GM21529 (cell line): ENCODE data around the gene TGFB2.
"Not testable (repeated sequence)": the region's sequence is repeated elsewhere in the genome, so short reads cannot be mapped to it uniquely, and the experiment has no call there.

Experiments used
- ATAC-seq: cut with Tn5 transposase; IDR thresholded peaks from one replicate; pipeline ENCODE4 v1.9.1; 2021; ENCODE audit not compliant: unreplicated experiment

The TGFB2 gene

GRCh38 chr1:218344814-218345672, at the start of gene TGFB2:
TSS of gene TGFB2 (plus strand) at chr1:218345336. CDS start at chr1:218346702, 1,366 bp downstream.
- peak; percentile 35 for ATAC-seq

- ATAC-seq: no peak
Observed at GRCh38 chr1:218296162-218296561, 49.0 kb upstream of the TGFB2 start.

- ATAC-seq: no peak
Observed at GRCh38 chr1:218297461-218297860, 47.7 kb upstream of the TGFB2 start.

GRCh38 chr1:218297867-218298266, 47.3 kb upstream of the TGFB2 start:
- no peak for ATAC-seq

- ATAC-seq: no peak
Observed at GRCh38 chr1:218298398-218298797, 46.7 kb upstream of the TGFB2 start.

GRCh38 chr1:218299416-218299815, 45.7 kb upstream of the TGFB2 start:
- ATAC-seq: peak; percentile 57

- no peak for ATAC-seq
Observed at GRCh38 chr1:218301217-218301616, 43.9 kb upstream of the TGFB2 start.

GRCh38 chr1:218302155-218302554, 43.0 kb upstream of the TGFB2 start:
- no peak for ATAC-seq

GRCh38 chr1:218303176-218303879, 41.8 kb upstream of the TGFB2 start:
- no peak for ATAC-seq

- ATAC-seq: peak; percentile 58
Observed at GRCh38 chr1:218304281-218305039, 40.7 kb upstream of the TGFB2 start.

- ATAC-seq: no peak
Observed at GRCh38 chr1:218305472-218306064, 39.6 kb upstream of the TGFB2 start.

GRCh38 chr1:218312509-218312908, 32.6 kb upstream of the TGFB2 start:
- ATAC-seq: no peak

GRCh38 chr1:218314316-218314715, 30.8 kb upstream of the TGFB2 start:
- ATAC-seq: no peak

- ATAC-seq: no peak
Observed at GRCh38 chr1:218315638-218316037, 29.5 kb upstream of the TGFB2 start.

GRCh38 chr1:218317061-218317460, 28.1 kb upstream of the TGFB2 start:
- ATAC-seq: no peak

GRCh38 chr1:218320182-218320581, 25.0 kb upstream of the TGFB2 start:
- ATAC-seq: not testable (repeated sequence)

GRCh38 chr1:218322762-218323161, 22.4 kb upstream of the TGFB2 start:
- no peak for ATAC-seq

- no peak for ATAC-seq
Observed at GRCh38 chr1:218323568-218324225, 21.4 kb upstream of the TGFB2 start.

GRCh38 chr1:218324226-218324580, 20.9 kb upstream of the TGFB2 start:
- ATAC-seq: no peak

GRCh38 chr1:218328769-218329168, 16.4 kb upstream of the TGFB2 start:
- no peak for ATAC-seq
